Kidney (tissue), 14 donors: ENCODE measurements around the gene SPATA19. TPM values are rescaled to one million over a fixed set of nuclear protein-coding genes. Genes with fewer than 3 reads are reported as not detected.

Source experiments
- DNase-seq, 5 donors: peaks; one replicate each; pipeline ENCODE4 v3.0.0-alpha.2; 2013 to 2020
- FAIRE-seq: peaks from 2 replicates; lab custom pipeline; 2012; peaks lifted over from hg19 to GRCh38; lab: Jason Lieb, UNC
- H3K27ac ChIP-seq, 2 donors: one replicate each; pipeline ENCODE4 v1.7.0; 2013; ENCODE audit warnings: low read depth in 2 of 2, low read length in 2 of 2, inconsistent platforms in 1 of 2
- H3K27me3 ChIP-seq: one replicate; pipeline ENCODE4 v1.7.1; 2013; ENCODE audit warnings: low read length, inconsistent platforms; ENCODE audit not compliant: control insufficient read depth, insufficient read depth
- H3K36me3 ChIP-seq, 3 donors: one replicate each; pipeline versions ENCODE4 v1.7.0 to v1.7.1; 2013; ENCODE audit warnings: low read length in 3 of 3, control low read depth in 1 of 3, inconsistent platforms in 1 of 3; ENCODE audit not compliant: insufficient read depth in 3 of 3, control insufficient read depth in 2 of 3
- H3K4me1 ChIP-seq, 3 donors: one replicate each; pipeline versions ENCODE4 v1.7.0 to v1.7.1; 2013; ENCODE audit warnings: low read length in 3 of 3, inconsistent platforms in 1 of 3, low read depth in 1 of 3; ENCODE audit not compliant: control insufficient read depth in 2 of 3, insufficient read depth in 2 of 3
- H3K4me3 ChIP-seq, 3 donors: one replicate each; pipeline versions ENCODE4 v1.7.0 to v1.8.1; 2013; ENCODE audit warnings: low read length in 3 of 3, control low read depth in 1 of 3, inconsistent platforms in 1 of 3
- H3K9ac ChIP-seq, 3 donors: one replicate each; pipeline versions ENCODE4 v1.7.0 to v1.7.1; 2013; ENCODE audit warnings: low read length in 3 of 3, control low read depth in 1 of 3, inconsistent platforms in 1 of 3
- H3K9me3 ChIP-seq, 3 donors: one replicate each; pipeline versions ENCODE4 v1.7.0 to v1.7.1; 2013; ENCODE audit warnings: low read length in 3 of 3, control low read depth in 1 of 3, inconsistent platforms in 1 of 3; ENCODE audit not compliant: control insufficient read depth in 2 of 3, insufficient read depth in 1 of 3
- CTCF ChIP-seq: IDR thresholded peaks from 3 replicates; pipeline ENCODE4 v1.5.1; 2012; ENCODE audit warnings: mild to moderate bottlenecking, moderate library complexity, borderline replicate concordance; ENCODE audit not compliant: insufficient read depth; ENCODE audit errors: extremely low read depth
- intact Hi-C: fragments of 100-400 bp; cut with DNase I; formaldehyde crosslinking; loops from one replicate; pipeline ENCODE4 v1.11.1; 2022
- polyA plus RNA-seq: library from polyadenylated mRNA; stranded (reverse); fragments of 350-450 nt; fragmentation: Illumina TruSeq; extraction: RNeasy Lipid Tissue Mini Kit (QIAGEN cat#74804); gene quantifications from one replicate; pipeline ENCODE4 v1.2.3, GENCODE V29; 2014; ENCODE audit warnings: low read depth, low replicate concordance; ENCODE audit not compliant: insufficient read depth
- total RNA-seq: library from RNA; stranded (reverse); fragmentation: NEBNext Ultra II Directional; extraction: Animal tissue kit (Norgen Biotek cat#: 25700); gene quantifications from one replicate; pipeline ENCODE4 v1.2.1, GENCODE V29; 2021
- donor health status: control.
- donor health status: control.
- donor health status: control.
- donor health status: control.
- donor health status: control.
- donor health status: DM: yes; HTN: yes; CAD: no.
- donor health status: Normal renal cell carcinoma (clear cell type).

SPATA19 gene
- total and polyA plus RNA-seq, 2 donors from 2014 or later: not detected

GRCh38 chr11:133887692-133888332 lies 42.5 kb upstream of the SPATA19 start:
- no peak for FAIRE-seq
- no peak for DNase-seq
- no peaks in the 10 kb centered on the region for H3K27me3 ChIP-seq
- H3K36me3 ChIP-seq: no peaks in the 10 kb centered on the region
- H3K4me3 ChIP-seq: no peak overlapping the region
- no peak overlapping the region for H3K9ac ChIP-seq
- peaks cover 0 to 3% (median 0%) of the 10 kb centered on the region in 3 donors for H3K9me3 ChIP-seq
- H3K4me1 ChIP-seq: no peaks in the 10 kb centered on the region
- TF ChIP-seq CTCF: no peak
- intact Hi-C loops: no loop called here
- no peak overlapping the region for H3K27ac ChIP-seq

DNA sequence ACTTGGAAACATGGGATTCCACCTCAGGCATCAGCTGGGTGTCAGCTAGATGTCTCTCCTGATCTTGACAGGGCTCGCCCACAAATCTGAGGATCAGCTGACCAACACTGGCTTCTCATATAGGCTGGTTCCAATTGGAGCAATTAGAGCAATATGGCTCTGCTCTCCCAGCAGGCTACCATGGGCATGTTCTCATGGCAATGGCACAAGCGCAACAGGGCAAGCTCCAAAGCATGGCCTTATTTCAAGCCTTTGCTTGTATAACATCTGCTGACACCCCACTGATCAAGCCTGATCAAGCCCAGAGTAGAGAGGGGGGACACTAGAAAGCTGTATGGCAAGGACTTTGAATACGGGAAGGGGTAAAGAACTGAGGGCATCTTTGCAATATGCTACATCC lies 40.7 kb upstream of the SPATA19 start:
- H3K9ac ChIP-seq: no peak overlapping the region
- no peaks in the 10 kb centered on the region for H3K36me3 ChIP-seq
- no peak overlapping the region for H3K4me3 ChIP-seq
- no peaks in the 10 kb centered on the region for H3K27me3 ChIP-seq
- intact Hi-C loops: no loop called here
- no peak overlapping the region for H3K27ac ChIP-seq
- FAIRE-seq (no peak), DNase-seq (no peak)
- TF ChIP-seq CTCF: no peak
- no peaks in the 10 kb centered on the region for H3K4me1 ChIP-seq
- H3K9me3 ChIP-seq: peaks cover 0 to 3% (median 0%) of the 10 kb centered on the region in 3 donors

GRCh38 chr11:133872160-133872559 lies 26.8 kb upstream of the SPATA19 start:
- no peak for TF ChIP-seq CTCF
- Histone ChIP-seq H3K4me1 (no peaks in the 10 kb centered on the region), H3K9ac (no peak overlapping the region), H3K27me3 (no peaks in the 10 kb centered on the region), H3K36me3 (no peaks in the 10 kb centered on the region), H3K27ac (no peak overlapping the region), H3K4me3 (no peak overlapping the region), H3K9me3 (peaks cover 0 to 5% (median 0%) of the 10 kb centered on the region in 3 donors)
- no peak for DNase-seq
- intact Hi-C loops: no loop called here
- no peak for FAIRE-seq

DNA sequence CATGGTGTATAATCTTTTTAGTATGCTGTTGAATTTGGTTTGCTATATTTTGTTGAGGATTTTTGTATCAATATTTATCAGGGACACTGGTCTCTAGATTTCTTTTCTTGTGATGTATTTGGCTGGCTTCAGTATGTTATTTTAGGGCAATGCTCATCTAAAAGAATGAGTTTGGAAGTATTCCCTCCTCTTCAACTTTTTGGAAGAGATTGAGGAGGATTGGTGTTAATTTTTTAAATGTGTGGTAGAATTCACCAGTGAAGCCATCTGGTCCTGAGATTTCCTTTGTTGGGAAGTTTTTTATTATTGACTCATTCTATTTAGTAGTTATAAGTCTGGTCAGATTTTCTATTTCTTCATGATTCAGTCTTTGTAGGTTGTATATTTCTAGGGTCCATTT lies 22.1 kb upstream of the SPATA19 start:
- Histone ChIP-seq H3K9ac (no peak overlapping the region), H3K9me3 (no peaks in the 10 kb centered on the region), H3K36me3 (no peaks in the 10 kb centered on the region), H3K4me1 (no peaks in the 10 kb centered on the region), H3K27ac (no peak overlapping the region), H3K4me3 (no peak overlapping the region), H3K27me3 (no peaks in the 10 kb centered on the region)
- intact Hi-C loops: no loop called here
- no peak for DNase-seq
- no peak for TF ChIP-seq CTCF
- no peak for FAIRE-seq
